K562 (cell line): ENCODE results near the gene TKTL2. TPM values are rescaled to one million over a fixed set of nuclear protein-coding genes. Genes with fewer than 3 reads are reported as not detected.

Source experiments
- ATF7 ChIP-seq: fragments of 450-650 bp; IDR thresholded peaks from 2 replicates; pipeline ENCODE4 v1.7.1; 2014; ENCODE audit warnings: mild to moderate bottlenecking, moderate library complexity
- CBX8 ChIP-seq: fragments of 200-600 bp; sonication (generic); IDR thresholded peaks from 2 replicates; pipeline ENCODE4 v1.6.1; 2012; ENCODE audit warnings: borderline replicate concordance, mixed run types, low read depth, mild to moderate bottlenecking, moderate library complexity, mixed read lengths, low read length, control low read depth, inconsistent platforms; ENCODE audit not compliant: poor library complexity, severe bottlenecking; ENCODE audit errors: extremely low read depth
- CEBPB ChIP-seq: fragments of 450-650 bp; IDR thresholded peaks from 2 replicates; pipeline ENCODE4 v1.6.1; 2016; ENCODE audit warnings: missing genetic modification characterization, missing compliant biosample characterization
- CLOCK ChIP-seq: fragments of 250-450 bp; sonication (Bioruptor Pico); IDR thresholded peaks from 2 replicates; pipeline ENCODE4 v1.4.0; 2020; ENCODE audit warnings: mild to moderate bottlenecking, moderate library complexity, borderline replicate concordance
- CREB3 ChIP-seq: fragments of 450-650 bp; conservative IDR thresholded peaks from 2 replicates; pipeline ENCODE4 v1.6.1; 2016; ENCODE audit warnings: missing genetic modification characterization, low read depth, mild to moderate bottlenecking, missing compliant biosample characterization, moderate library complexity
- FOXK2 ChIP-seq, 2 experiments: fragments of 450-650 bp; IDR thresholded peaks in 1 of 2; conservative IDR thresholded peaks in 1 of 2; 2 replicates each; pipeline ENCODE4 v1.6.1; 2016; ENCODE audit warnings: low read depth in 2 of 2, mild to moderate bottlenecking in 1 of 2
- HNRNPL ChIP-seq: fragments of 200-400 bp; formaldehyde crosslinking; IDR thresholded peaks from 2 replicates; pipeline ENCODE4 v1.6.1; 2017; ENCODE audit warnings: low read depth, mild to moderate bottlenecking, low read length
- KAT2B ChIP-seq: IDR thresholded peaks from one replicate; pipeline ENCODE4 v1.6.1; 2012; ENCODE audit warnings: low read depth, mild to moderate bottlenecking, control low read depth, inconsistent platforms, low read length, moderate library complexity
- KDM1A ChIP-seq, 2 experiments: fragments of 450-650 bp; IDR thresholded peaks; 2 replicates each; pipeline ENCODE4 v1.6.1; 2016; ENCODE audit warnings: mild to moderate bottlenecking in 2 of 2
- MCM5 ChIP-seq: fragments of 450-650 bp; IDR thresholded peaks from 2 replicates; pipeline ENCODE4 v1.6.1; 2016; ENCODE audit warnings: low read depth
- RAD51 ChIP-seq: fragments of 450-650 bp; IDR thresholded peaks from 2 replicates; pipeline ENCODE4 v1.7.1; 2016; ENCODE audit warnings: low read depth, mild to moderate bottlenecking, borderline replicate concordance
- SMARCB1 ChIP-seq: IDR thresholded peaks from 2 replicates; pipeline ENCODE4 v1.6.1; 2011; ENCODE audit warnings: improper control_type of control experiment, low read depth; ENCODE audit not compliant: insufficient read length
- ZBTB33 ChIP-seq: sonication (generic); formaldehyde crosslinking; IDR thresholded peaks from 2 replicates; pipeline ENCODE4 v1.8.1; 2023; ENCODE audit warnings: mild to moderate bottlenecking, missing genetic modification reagents
- ZNF507 ChIP-seq: conservative IDR thresholded peaks from 2 replicates; pipeline ENCODE4 v1.6.1; 2017; ENCODE audit warnings: missing genetic modification characterization, missing compliant biosample characterization
- ZNF764 ChIP-seq: fragments of 250-450 bp; sonication (Bioruptor Pico); IDR thresholded peaks from 2 replicates; pipeline ENCODE4 v1.4.0; 2020; ENCODE audit warnings: low read depth, mild to moderate bottlenecking, moderate library complexity
- polyA plus RNA-seq, 8 experiments: library from polyadenylated mRNA; depleted of rRNA in 4 of 8; stranded (reverse) in 5 of 8; unstranded in 3 of 8; fragments of >200 nt; fragmentation: Nextera tagmentation in 2 of 8; fragmentation: Illumina TruSeq in 1 of 8; extraction: Ambion mirVana in 2 of 8; extraction: Trizol in 1 of 8; gene quantifications; 2 replicates each; pipeline versions ENCODE4 v1.2.1 to v1.2.3, GENCODE V29; 2011 to 2014; ENCODE audit warnings: inconsistent platforms in 1 of 8, missing spikeins in 1 of 8
- total RNA-seq, 7 experiments: library from RNA; depleted of rRNA in 6 of 7; stranded (reverse); fragments of >200 nt in 6 of 7; fragmentation: Illumina TruSeq in 2 of 7; extraction: Trizol in 2 of 7; gene quantifications; 2 replicates each; pipeline versions ENCODE4 v1.2.1 to v1.2.3, GENCODE V29; 2011 to 2021; ENCODE audit warnings: low replicate concordance in 1 of 7
- TF ChIP-seq, protein P1 (sequence below): fragments of 250-450 bp; sonication (Bioruptor Pico); IDR thresholded peaks from 2 replicates; pipeline ENCODE4 v1.5.0; 2021
- TF ChIP-seq, protein P2 (sequence below): sonication (generic); formaldehyde crosslinking; IDR thresholded peaks from 2 replicates; pipeline ENCODE4 v1.8.0; 2022; ENCODE audit warnings: missing genetic modification reagents, mild to moderate bottlenecking, borderline replicate concordance

Gene TKTL2
- total and polyA plus RNA-seq, 9 of the 15 experiments (the other 6 are each of a cell fraction or from before 2014, with no cell fraction given): 0.03 to 0.31 (median 0.09) TPM; not detected in 1

- TF ChIP-seq CREB3 (tag) (no peak), CEBPB (no peak), MCM5 (no peak), KDM1A (IDR thresholded peaks at IDR 0.05) (no peak), ZBTB33 (CRISPR knock-in tag) (peak; percentile 85), SMARCB1 (no peak), FOXK2 (conservative IDR thresholded peaks at IDR 0.05 in 1 of 2, IDR thresholded peaks at IDR 0.05 in 1 of 2; ENCODE audit: low read depth in 2 of 2) (no peak; a peak in 1 of 4 replicates), ATF7 (peak; percentile 63), ZNF764 (CRISPR knock-in tag) (no peak), KAT2B (no peak), HNRNPL (no peak), CLOCK (CRISPR knock-in tag) (no peak), RAD51 (peak; percentile 28; the same call in 1 of the 2 replicates), CBX8 (no peak), ZNF507 (tag) (no peak)
- TF ChIP-seq, protein P1, sequence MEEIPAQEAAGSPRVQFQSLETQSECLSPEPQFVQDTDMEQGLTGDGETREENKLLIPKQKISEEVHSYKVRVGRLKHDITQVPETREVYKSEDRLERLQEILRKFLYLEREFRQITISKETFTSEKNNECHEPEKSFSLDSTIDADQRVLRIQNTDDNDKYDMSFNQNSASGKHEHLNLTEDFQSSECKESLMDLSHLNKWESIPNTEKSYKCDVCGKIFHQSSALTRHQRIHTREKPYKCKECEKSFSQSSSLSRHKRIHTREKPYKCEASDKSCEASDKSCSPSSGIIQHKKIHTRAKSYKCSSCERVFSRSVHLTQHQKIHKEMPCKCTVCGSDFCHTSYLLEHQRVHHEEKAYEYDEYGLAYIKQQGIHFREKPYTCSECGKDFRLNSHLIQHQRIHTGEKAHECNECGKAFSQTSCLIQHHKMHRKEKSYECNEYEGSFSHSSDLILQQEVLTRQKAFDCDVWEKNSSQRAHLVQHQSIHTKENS (CRISPR knock-in tag): no peak
- TF ChIP-seq, protein P2, sequence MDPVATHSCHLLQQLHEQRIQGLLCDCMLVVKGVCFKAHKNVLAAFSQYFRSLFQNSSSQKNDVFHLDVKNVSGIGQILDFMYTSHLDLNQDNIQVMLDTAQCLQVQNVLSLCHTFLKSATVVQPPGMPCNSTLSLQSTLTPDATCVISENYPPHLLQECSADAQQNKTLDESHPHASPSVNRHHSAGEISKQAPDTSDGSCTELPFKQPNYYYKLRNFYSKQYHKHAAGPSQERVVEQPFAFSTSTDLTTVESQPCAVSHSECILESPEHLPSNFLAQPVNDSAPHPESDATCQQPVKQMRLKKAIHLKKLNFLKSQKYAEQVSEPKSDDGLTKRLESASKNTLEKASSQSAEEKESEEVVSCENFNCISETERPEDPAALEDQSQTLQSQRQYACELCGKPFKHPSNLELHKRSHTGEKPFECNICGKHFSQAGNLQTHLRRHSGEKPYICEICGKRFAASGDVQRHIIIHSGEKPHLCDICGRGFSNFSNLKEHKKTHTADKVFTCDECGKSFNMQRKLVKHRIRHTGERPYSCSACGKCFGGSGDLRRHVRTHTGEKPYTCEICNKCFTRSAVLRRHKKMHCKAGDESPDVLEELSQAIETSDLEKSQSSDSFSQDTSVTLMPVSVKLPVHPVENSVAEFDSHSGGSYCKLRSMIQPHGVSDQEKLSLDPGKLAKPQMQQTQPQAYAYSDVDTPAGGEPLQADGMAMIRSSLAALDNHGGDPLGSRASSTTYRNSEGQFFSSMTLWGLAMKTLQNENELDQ: no peak
These were observed 21.0 kb upstream of the TKTL2 start, which contains the start of gene TMA16 (continued) for GRCh38 chr4:163494360-163495241.
